Measurements from ENCODE around the gene SLC6A17.

DNA sequence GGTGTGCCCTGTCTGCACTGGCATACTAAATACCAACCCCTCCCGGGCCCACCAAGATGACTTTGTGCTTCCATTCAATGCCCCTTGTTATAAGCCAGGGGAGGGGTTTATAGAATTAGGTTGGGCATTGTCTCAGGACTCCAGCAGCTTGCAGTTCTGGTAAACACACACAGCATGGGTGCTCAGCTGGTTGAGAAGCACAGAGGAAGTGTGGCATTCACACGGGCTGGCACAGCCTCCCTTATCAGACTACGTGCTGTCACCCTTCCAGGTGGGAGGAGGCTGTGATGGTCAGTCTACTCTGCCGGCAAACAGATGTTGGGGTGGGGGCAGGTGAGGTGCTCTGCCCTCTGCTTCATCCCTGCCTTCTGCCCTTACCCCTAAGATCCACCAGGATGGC is 15.0 kb upstream of the SLC6A17 start:
- no peak for TF ChIP-seq POLR2A (IDR thresholded peaks at IDR 0.05; ENCODE audit: low read depth, low read length)
- TF ChIP-seq POLR2AphosphoS5 (IDR thresholded peaks at IDR 0.05; ENCODE audit: low read depth, low read length): no peak
- no peak for TF ChIP-seq TAF1 (IDR thresholded peaks at IDR 0.05; ENCODE audit: low read depth, low read length)
- no peak for TF ChIP-seq PAX5 (IDR thresholded peaks at IDR 0.05; ENCODE audit: insufficient read depth, low read length, severe bottlenecking)

All from GM12891 (cell line).